Suprapubic skin (tissue), 4 donors: Measurements from ENCODE around the gene RIC8A. TPM values are rescaled to one million over a fixed set of nuclear protein-coding genes. Genes with fewer than 3 reads are reported as not detected.

ENCODE experiments used
- DNase-seq, 2 donors: peaks; one replicate each; pipeline ENCODE4 v3.0.0-alpha.2; 2019; ENCODE audit warnings: low spot score in 2 of 2
- H3K27ac ChIP-seq: fragments of 200-600 bp; sonication (generic); one replicate; pipeline ENCODE4 v1.5.1; 2019
- H3K27me3 ChIP-seq: fragments of 200-600 bp; sonication (generic); one replicate; pipeline ENCODE4 v1.5.1; 2019
- H3K36me3 ChIP-seq: fragments of 200-600 bp; sonication (generic); one replicate; pipeline ENCODE4 v1.5.1; 2019
- H3K4me1 ChIP-seq: fragments of 200-600 bp; sonication (generic); one replicate; pipeline ENCODE4 v1.5.1; 2019
- H3K4me3 ChIP-seq: fragments of 200-600 bp; sonication (generic); one replicate; pipeline ENCODE4 v1.5.1; 2019; ENCODE audit warnings: mild to moderate bottlenecking
- H3K9me3 ChIP-seq: fragments of 200-600 bp; sonication (generic); one replicate; pipeline ENCODE4 v1.5.1; 2019
- CTCF ChIP-seq, 2 donors: fragments of 200-600 bp in 1 of 2; fragments of 450-650 bp in 1 of 2; sonication (generic) in 1 of 2; IDR thresholded peaks; one replicate each; pipeline ENCODE4 v1.5.1; 2016 to 2019; ENCODE audit warnings: antibody characterized with exemption in 2 of 2, mild to moderate bottlenecking in 1 of 2, moderate library complexity in 1 of 2
- EP300 ChIP-seq: sonication (generic); formaldehyde crosslinking; IDR thresholded peaks from one replicate; pipeline ENCODE4 v1.6.1; 2017; ENCODE audit warnings: antibody characterized with exemption
- POLR2A ChIP-seq, 2 donors: fragments of 450-650 bp; IDR thresholded peaks; one replicate each; pipeline ENCODE4 v1.6.1; 2017; ENCODE audit warnings: antibody characterized with exemption in 2 of 2, mild to moderate bottlenecking in 2 of 2, moderate library complexity in 2 of 2
- POLR2AphosphoS5 ChIP-seq, 3 donors: sonication (generic); formaldehyde crosslinking; IDR thresholded peaks; one replicate each; pipeline ENCODE4 v1.6.1; 2017; ENCODE audit warnings: antibody characterized with exemption in 3 of 3
- WGBS: methylation state at CpG from one replicate; pipeline ENCODE4 v1.1.5; 2018; 5-methylcytosine and 5-hydroxymethylcytosine counted together
- total RNA-seq, 4 donors: library from RNA; depleted of rRNA; stranded (reverse); fragments of >200 nt; gene quantifications; one replicate each; pipeline ENCODE4 v1.1.0, GENCODE V29; 2016

Gene RIC8A
- total RNA-seq, 4 donors from 2014 or later = 62.4 to 90.1 (median 80.9) TPM

DNA sequence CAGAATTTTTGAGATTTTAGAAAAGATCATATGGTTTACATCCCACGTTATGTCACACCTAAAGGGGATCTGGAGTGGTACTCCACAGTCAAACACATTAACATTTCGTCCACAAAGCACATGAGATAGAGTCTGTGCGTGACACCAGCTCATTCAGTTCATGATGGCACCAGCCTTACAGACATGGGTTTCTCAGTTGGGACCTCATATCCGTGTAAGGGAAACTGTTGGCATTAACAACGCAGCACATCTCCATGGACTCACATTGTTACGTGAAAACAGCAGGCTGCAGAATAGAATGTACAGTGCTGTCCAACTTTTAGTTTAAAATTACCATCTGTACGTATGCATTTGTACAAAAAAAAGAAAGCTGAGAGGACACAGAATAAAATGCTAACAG, 14.0 kb downstream of the RIC8A start:
- H3K36me3 ChIP-seq = peaks cover 22% of the 10 kb centered on the region
- no peak overlapping the region for H3K27ac ChIP-seq
- WGBS = 96% methylated on average over 7 of the region's 7 CpGs
- no peak overlapping the region for H3K4me3 ChIP-seq
- no peaks in the 10 kb centered on the region for H3K27me3 ChIP-seq
- DNase-seq = peak in 1 of 2 donors; percentile 6
- no peaks in the 10 kb centered on the region for H3K4me1 ChIP-seq
- TF ChIP-seq POLR2A (IDR thresholded peaks at IDR 0.05) = no peak
- TF ChIP-seq CTCF (IDR thresholded peaks at IDR 0.05) = no peak
- no peak for TF ChIP-seq POLR2AphosphoS5 (IDR thresholded peaks at IDR 0.05)
- no peak for TF ChIP-seq EP300
- no peaks in the 10 kb centered on the region for H3K9me3 ChIP-seq

GRCh38 chr11:221998-222789, 14.7 kb downstream of the RIC8A start:
- no peaks in the 10 kb centered on the region for H3K9me3 ChIP-seq
- peak; percentile 56 to 69 for DNase-seq
- no peak overlapping the region for H3K4me3 ChIP-seq
- H3K27ac ChIP-seq = no peak overlapping the region
- WGBS = 85% methylated on average over 14 of the region's 14 CpGs
- H3K36me3 ChIP-seq = peaks cover 22% of the 10 kb centered on the region
- TF ChIP-seq EP300 = no peak
- no peak for TF ChIP-seq POLR2AphosphoS5 (IDR thresholded peaks at IDR 0.05)
- TF ChIP-seq POLR2A (IDR thresholded peaks at IDR 0.05) = no peak
- no peak for TF ChIP-seq CTCF (IDR thresholded peaks at IDR 0.05)
- H3K27me3 ChIP-seq = no peaks in the 10 kb centered on the region
- H3K4me1 ChIP-seq = no peaks in the 10 kb centered on the region

DNA sequence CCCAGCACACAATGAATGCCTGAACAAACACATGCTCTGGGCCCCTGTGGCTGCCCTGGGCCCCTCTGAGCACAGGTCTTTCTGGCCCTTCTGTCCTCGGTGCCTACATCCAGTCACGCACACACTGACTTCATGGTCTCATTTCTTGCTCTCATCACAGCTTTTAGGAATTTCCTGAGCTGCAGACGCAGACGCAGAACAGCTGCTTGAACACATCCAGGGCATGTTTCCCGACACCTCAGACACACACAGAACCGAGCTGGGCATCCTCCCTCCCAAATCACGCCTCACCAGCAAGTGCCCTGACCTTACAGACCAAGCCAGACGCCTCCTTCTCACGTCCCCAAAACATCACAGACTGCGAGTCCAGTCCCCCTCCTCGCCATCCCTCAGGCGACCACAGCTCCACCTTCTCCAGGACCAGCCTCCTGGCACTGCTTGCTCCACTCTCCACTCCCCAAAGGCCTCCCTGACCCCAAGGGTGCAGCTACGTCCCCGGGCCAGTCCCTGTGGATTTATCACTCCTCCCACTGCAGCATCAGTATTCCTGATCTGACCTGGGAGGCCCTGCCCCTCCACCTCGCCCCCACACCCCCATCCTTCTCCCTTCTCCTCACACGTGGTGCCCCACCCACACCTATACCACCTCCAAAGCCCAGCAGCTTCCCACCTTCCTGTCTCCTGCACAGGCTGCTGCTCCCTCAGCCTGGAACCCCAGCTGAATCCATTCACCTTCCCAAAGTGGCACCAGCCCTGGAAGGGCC, 15.7 kb downstream of the RIC8A start:
- no peak for TF ChIP-seq EP300
- Histone ChIP-seq H3K27ac (no peak overlapping the region), H3K4me1 (no peaks in the 10 kb centered on the region), H3K36me3 (peaks cover 22% of the 10 kb centered on the region), H3K4me3 (no peak overlapping the region), H3K27me3 (no peaks in the 10 kb centered on the region), H3K9me3 (no peaks in the 10 kb centered on the region)
- peak; percentile 48 to 63 for DNase-seq
- WGBS = 70% methylated on average over 16 of the region's 16 CpGs

GRCh38 chr11:223884-224283, 16.4 kb downstream of the RIC8A start:
- WGBS = 98% methylated on average over 6 of the region's 9 CpGs
- DNase-seq = peak in 1 of 2 donors; percentile 58
- H3K9me3 ChIP-seq = no peaks in the 10 kb centered on the region
- H3K27me3 ChIP-seq = no peaks in the 10 kb centered on the region
- H3K27ac ChIP-seq = no peak overlapping the region
- H3K4me1 ChIP-seq = no peaks in the 10 kb centered on the region
- H3K4me3 ChIP-seq = no peak overlapping the region
- no peak for TF ChIP-seq POLR2AphosphoS5 (IDR thresholded peaks at IDR 0.05)
- TF ChIP-seq CTCF (IDR thresholded peaks at IDR 0.05) = no peak
- TF ChIP-seq POLR2A (IDR thresholded peaks at IDR 0.05) = no peak
- no peak for TF ChIP-seq EP300
- peaks cover 15% of the 10 kb centered on the region for H3K36me3 ChIP-seq

- Histone ChIP-seq H3K36me3 (peaks cover 13% of the 10 kb centered on the region), H3K27me3 (no peaks in the 10 kb centered on the region), H3K4me3 (no peak overlapping the region), H3K4me1 (no peaks in the 10 kb centered on the region), H3K27ac (no peak overlapping the region), H3K9me3 (no peaks in the 10 kb centered on the region)
- WGBS = 80% methylated on average over 7 of the region's 7 CpGs
- peak in 1 of 2 donors; percentile 4 for DNase-seq
- no peak for TF ChIP-seq EP300
- TF ChIP-seq POLR2A (IDR thresholded peaks at IDR 0.05) = no peak
- no peak for TF ChIP-seq CTCF (IDR thresholded peaks at IDR 0.05)
- TF ChIP-seq POLR2AphosphoS5 (IDR thresholded peaks at IDR 0.05) = no peak
Measured at GRCh38 chr11:224424-224823, 16.9 kb downstream of the RIC8A start.
